Head of caudate nucleus (tissue), 42 donors: Measurements from ENCODE around the gene PDIA4.
"Not testable (repeated sequence)": the region's sequence is repeated elsewhere in the genome, so short reads cannot be mapped to it uniquely, and the experiment has no call there.

ENCODE experiments used
- DNase-seq, 42 donors: peaks; one replicate each; pipeline versions ENCODE4 v3.0.0 to v3.0.0-alpha.2; 2020 to 2021; ENCODE audit warnings: mixed read lengths in 7 of 42
- intact Hi-C: fragments of 100-400 bp; cut with DNase I; formaldehyde crosslinking; loops from one replicate; pipeline ENCODE4 v1.15.0; 2022

The PDIA4 gene

DNA sequence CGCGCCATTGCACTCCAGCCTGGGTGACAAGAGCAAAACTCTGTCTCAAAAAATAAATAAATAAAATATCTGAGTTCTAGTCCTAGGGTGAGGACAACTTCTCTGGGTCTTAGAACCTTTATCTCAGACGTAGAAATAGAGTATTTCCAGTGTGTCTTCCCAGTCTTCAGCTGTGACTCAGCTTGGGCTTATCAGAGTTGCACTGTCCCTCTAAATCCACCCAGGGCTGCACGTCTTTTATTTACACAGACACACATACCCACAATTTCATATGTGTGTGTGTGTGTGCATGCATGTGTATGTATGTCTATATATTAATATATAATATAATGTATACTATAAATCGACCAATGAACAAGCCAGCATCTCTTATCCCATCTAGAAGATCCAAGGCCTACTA lies 13.0 kb upstream of the PDIA4 start:
- DNase-seq: no peak
- intact Hi-C loops: no loop called here

GRCh38 chr7:149038641-149039040 lies 10.3 kb upstream of the PDIA4 start:
- intact Hi-C loops: not testable (repeated sequence)

DNA sequence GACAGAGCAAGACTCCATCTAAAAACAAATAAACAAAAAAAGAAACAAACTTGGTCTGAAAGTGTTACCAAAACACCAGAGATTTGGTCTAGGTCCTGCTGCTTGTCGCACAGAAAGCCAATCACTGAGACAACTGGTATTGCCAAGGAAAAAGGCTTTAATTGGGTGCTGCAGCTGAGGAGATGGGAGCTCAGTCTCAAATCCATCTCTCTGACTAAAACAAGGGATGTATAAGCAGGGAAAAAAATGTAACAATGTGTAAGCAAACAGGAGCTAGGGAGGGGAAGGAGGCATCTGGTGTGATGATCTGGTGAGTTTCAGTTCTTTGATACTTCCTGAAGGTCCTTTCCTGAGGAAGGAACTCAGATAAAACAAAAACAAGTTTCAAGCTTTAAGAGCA lies 8.4 kb upstream of the PDIA4 start:
- intact Hi-C loops: no loop called here
- no peak for DNase-seq

More at GRCh38 chr7:149038641-149039040, 10.3 kb upstream of the PDIA4 start:
- not testable (repeated sequence) for DNase-seq

GRCh38 chr7:149031353-149031910 lies 3.1 kb upstream of the PDIA4 start:
- intact Hi-C loops: no loop called here
- DNase-seq: no peak

- intact Hi-C loops, DNase-seq: not testable (repeated sequence)
Observed at GRCh38 chr7:149030439-149030838, 2.1 kb upstream of the PDIA4 start.

DNA sequence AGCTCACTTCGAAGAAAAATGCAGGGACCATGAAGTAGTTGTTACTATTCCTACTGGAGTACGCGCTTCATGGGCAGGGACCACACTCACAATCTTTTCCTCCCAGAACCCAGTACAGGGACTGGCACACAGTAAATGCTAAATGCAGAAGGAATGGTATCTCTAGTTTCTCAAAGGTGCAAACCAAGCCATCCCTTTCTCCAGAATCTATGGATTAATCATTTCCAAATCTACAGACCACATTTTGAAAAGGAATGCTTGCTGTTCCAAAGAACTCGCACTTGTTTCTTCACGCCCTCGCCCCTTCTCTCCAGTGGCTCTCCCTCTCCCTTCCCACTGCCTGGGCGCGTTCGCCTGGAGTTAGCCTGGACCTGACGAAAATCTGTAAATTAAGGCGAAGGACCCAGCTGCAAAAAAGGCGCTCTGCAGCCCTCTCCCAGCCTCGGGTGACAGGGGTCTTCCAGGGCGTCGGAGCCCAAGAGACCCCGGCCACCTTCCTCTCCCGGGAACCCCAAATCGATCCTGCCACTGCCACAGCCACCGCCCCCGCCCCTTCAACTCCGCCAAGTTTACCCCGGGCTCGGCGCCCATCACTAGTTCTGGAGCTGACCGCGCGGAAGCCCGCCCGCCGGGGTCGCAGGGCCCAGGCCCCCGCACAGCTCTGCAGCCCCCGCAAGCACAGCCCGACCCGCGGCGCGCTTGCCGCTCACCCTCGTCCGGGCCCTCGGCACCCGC lies 527 bp downstream of the PDIA4 start:
- intact Hi-C loops: loop anchor here (1.0 to 5.0 kb wide), 3 partner anchors 40 to 63 kb away; partner anchors contain the start of gene ZNF786
- peak in 7 of 42 donors; percentile 15 to 30 (median 25) for DNase-seq

GRCh38 chr7:149027055-149027454 lies 1.2 kb downstream of the PDIA4 start:
- intact Hi-C loops: loop anchor here (5.0 kb wide), 1 partner anchor 40 kb away; no protein-coding TSS in a partner anchor
- no peak for DNase-seq

DNA sequence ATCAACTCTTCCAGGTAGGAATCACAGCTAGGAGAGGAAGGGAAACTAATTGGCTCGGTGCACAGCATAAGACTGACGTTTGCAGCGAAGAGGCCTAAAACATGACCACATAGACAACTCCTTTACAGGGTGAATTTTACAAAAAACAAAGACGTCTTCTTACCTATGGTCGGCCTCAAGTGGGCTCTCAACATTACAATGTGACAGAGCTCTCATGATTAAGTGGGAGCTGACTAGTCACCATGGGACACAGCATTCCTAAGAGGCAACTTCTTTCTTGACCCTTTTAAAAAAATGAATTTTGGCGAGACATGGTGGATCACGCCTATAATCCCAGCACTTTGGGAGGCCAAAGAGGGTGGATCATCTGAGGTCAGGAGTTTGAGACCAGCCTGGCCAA lies 4.6 kb downstream of the PDIA4 start:
- no peak for DNase-seq
- intact Hi-C loops: no loop called here

DNA sequence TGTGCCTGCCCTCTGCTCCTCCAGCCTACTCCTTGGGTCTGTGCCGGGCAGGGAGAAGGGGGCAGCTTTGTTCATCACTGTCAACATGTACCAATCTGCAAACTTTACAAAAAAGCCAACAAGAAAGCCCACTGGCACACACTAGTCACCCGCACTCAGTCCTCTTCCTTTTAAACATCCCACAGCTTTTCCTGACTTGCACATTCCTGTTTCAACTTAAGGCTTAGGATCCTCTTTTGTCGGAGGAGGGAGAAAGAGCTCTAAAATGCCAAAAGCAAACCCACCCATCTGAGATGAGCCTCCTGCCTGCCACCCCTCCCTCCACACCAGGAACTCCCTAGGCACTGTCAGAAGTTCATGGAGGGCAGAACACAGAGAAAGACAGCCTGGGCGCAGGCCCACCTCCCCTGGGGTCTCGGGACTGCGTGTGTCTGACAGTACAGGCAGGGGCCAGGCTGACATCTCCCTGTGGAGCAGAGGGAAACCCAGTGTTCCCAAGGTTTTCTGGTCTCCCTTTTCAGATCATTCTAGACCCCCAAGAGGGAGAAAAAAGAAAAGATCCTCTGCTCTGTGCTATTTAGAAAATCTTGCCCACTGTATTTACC lies 5.4 kb downstream of the PDIA4 start:
- no peak for DNase-seq
- intact Hi-C loops: no loop called here

GRCh38 chr7:149021725-149022062 lies 6.6 kb downstream of the PDIA4 start:
- intact Hi-C loops: no loop called here
- peak in 35 of 42 donors; percentile 13 to 83 (median 54) for DNase-seq

GRCh38 chr7:149020483-149020882 lies 7.8 kb downstream of the PDIA4 start:
- peak in 26 of 42 donors; percentile 12 to 65 (median 36) for DNase-seq
- intact Hi-C loops: no loop called here

DNA sequence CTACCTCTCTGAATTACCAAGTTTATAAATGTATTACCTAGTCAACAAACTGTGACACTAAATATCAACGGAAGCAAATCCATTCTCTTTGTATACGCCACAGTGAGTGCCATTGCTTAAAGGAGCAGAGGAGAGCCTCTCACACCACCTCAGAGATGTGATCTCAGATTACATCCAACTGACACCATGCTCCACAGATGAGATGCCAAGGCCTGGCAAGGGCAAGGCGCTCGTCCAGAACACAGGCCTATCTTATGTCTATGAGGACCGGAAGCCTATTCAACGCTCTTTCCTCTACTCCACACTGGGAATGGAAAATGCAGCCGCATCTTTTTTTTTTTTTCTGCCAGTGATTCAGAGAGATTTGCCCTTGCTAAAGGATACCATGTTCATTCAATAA lies 11.4 kb downstream of the PDIA4 start:
- intact Hi-C loops: no loop called here
- DNase-seq: no peak

- no peak for DNase-seq
- intact Hi-C loops: no loop called here
Observed at GRCh38 chr7:149014309-149014708, 14.0 kb downstream of the PDIA4 start.

DNA sequence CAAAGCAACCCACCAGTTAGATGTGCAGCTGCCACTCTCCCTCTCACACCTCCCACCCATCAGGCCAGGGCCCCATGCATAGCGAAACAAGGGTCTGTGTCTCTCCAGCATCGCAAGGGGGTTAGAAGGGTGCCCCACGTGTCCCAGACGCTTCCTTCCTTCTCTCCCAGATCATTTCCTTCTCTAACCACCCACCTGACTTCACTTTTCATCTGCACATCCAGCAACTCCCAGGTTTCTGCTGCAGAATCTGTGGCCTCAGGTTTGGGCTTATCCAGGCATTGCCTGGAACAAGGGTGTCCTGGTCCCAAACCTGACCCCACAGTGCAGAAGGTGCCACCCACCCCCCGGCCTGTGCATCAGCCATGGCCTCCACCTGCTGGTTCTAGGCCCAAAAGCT lies 14.4 kb downstream of the PDIA4 start:
- DNase-seq: no peak
- intact Hi-C loops: no loop called here

DNA sequence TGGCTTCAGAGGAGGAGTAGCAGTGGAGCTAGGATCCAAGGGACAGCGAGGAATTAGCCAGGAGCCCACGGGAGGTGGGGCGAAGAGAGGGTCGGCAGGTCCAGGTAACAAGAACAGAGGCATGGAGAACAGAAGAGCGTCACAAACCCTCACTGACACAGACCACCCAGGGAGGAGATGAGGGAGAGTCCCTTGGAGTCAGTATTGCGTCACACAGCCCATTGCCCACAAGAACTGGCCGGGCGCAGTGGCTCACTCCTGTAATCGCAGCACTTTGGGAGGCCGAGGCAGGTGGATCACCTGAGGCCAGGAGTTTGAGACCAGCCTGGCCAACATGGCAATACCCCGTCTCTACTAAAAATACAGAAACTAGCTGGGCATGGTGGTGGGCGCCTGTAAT lies 15.6 kb downstream of the PDIA4 start:
- intact Hi-C loops, DNase-seq: not testable (repeated sequence)

- DNase-seq: no peak
- intact Hi-C loops: no loop called here
Observed at GRCh38 chr7:149011491-149011890, 16.8 kb downstream of the PDIA4 start.

GRCh38 chr7:149010451-149010850 lies 17.9 kb downstream of the PDIA4 start:
- DNase-seq: peak in 1 of 42 donors; percentile 3
- intact Hi-C loops: no loop called here

DNA sequence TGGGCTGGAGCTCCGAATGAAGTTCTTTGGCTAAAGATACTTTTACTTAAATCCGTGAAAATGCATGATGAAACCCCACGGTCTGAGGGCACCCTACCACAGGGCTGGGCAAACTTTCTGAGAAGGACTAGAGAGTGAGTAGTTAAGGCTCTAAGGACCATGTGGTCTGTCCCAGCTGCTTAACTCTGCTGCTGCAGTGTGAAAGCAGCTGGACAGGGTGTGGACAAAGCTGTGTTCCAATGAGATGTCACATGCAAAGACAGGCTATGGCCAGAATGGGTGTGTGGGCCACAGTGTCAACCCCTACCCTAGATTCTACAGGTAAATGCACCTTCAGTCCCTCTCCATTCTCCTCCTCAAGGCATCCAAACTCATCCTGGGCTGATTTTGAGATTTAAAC lies 18.8 kb downstream of the PDIA4 start:
- intact Hi-C loops: loop anchor here (10.0 kb wide), 1 partner anchor 55 kb away; no protein-coding TSS in a partner anchor

DNA sequence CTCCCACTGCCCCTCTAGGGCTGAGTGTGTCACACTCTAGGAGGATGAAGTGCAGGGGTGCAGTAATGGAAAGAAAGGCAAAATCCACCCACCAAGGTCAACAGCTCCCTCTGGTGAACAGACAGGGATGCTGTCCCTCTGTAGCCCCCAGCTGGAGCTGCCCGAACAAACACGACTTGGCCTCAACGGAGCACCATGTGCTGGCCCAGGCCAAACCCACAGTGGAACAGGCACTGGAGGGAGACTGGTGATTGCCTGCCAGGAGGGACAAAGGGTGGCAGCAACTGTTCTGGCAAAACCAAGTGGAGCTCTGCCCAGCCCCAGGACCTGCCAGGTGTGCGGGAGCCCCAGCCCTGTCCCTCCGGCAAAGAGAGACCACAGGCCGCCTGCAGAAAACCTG lies 20.7 kb downstream of the PDIA4 start:
- intact Hi-C loops: loop anchor here (10.0 kb wide), 1 partner anchor 57 kb away; no protein-coding TSS in a partner anchor
- peak in 1 of 42 donors; percentile 30 for DNase-seq

More for the DNA sequence above, 18.8 kb downstream of the PDIA4 start:
- DNase-seq: no peak

- DNase-seq: no peak
- intact Hi-C loops: loop anchor here (10.0 kb wide), 1 partner anchor 58 kb away; no protein-coding TSS in a partner anchor
Observed at GRCh38 chr7:149007146-149007545, 21.2 kb downstream of the PDIA4 start.
